22Rv1 (cell line): ENCODE results near the gene CD180.

Source experiments
- H3K27ac ChIP-seq: fragments of 450-650 bp; 2 replicates; pipeline ENCODE4 v1.5.1; 2017
- CTCF ChIP-seq: fragments of 450-650 bp; IDR thresholded peaks from 2 replicates; pipeline ENCODE4 v1.5.1; 2017; ENCODE audit warnings: mild to moderate bottlenecking
- ZFX ChIP-seq: fragments of 450-650 bp; IDR thresholded peaks from 2 replicates; pipeline ENCODE4 v1.6.1; 2017; ENCODE audit warnings: antibody characterized with exemption, borderline replicate concordance

CD180 gene

GRCh38 chr5:67147760-67148159 is 48.8 kb downstream of the CD180 start:
- TF ChIP-seq ZFX (no peak), CTCF (no peak)
- H3K27ac ChIP-seq = no peak overlapping the region

GRCh38 chr5:67146981-67147380 is 49.6 kb downstream of the CD180 start:
- H3K27ac ChIP-seq = no peak overlapping the region
- TF ChIP-seq ZFX (no peak), CTCF (no peak)

GRCh38 chr5:67146574-67146973 is 50.0 kb downstream of the CD180 start:
- TF ChIP-seq ZFX = no peak
- no peak for TF ChIP-seq CTCF

GRCh38 chr5:67144183-67144639 is 52.4 kb downstream of the CD180 start:
- TF ChIP-seq ZFX (no peak), CTCF (no peak)
- H3K27ac ChIP-seq = no peak overlapping the region

More at GRCh38 chr5:67146574-67146973, 50.0 kb downstream of the CD180 start:
- H3K27ac ChIP-seq = no peak overlapping the region

GRCh38 chr5:67143549-67143948 is 53.0 kb downstream of the CD180 start:
- TF ChIP-seq ZFX = no peak
- TF ChIP-seq CTCF = no peak
- H3K27ac ChIP-seq = no peak overlapping the region

GRCh38 chr5:67142816-67143215 is 53.8 kb downstream of the CD180 start:
- TF ChIP-seq CTCF = no peak
- TF ChIP-seq ZFX = no peak
- no peak overlapping the region for H3K27ac ChIP-seq

- TF ChIP-seq ZFX = no peak
- TF ChIP-seq CTCF = no peak
- no peak overlapping the region for H3K27ac ChIP-seq
These were observed 55.0 kb downstream of the CD180 start for GRCh38 chr5:67141644-67142043.
